NCI-H1694 treated with DMSO at 0.1 percent for 48 hours (cell line): ENCODE measurements around the gene UBE2N.
"Not testable (repeated sequence)": the region's sequence is repeated elsewhere in the genome, so short reads cannot be mapped to it uniquely, and the experiment has no call there.

Source experiments
- DNase-seq: peaks from one replicate; lab custom pipeline; 2025; lab: John Stamatoyannopoulos, UW

The UBE2N gene

GRCh38 chr12:93443576-93443975 is 1.8 kb upstream of the UBE2N start:
- DNase-seq, result no peak

- DNase-seq, result no peak
These were observed 929 bp upstream of the UBE2N start for GRCh38 chr12:93442411-93443340.

GRCh38 chr12:93441081-93441616 is 598 bp downstream of the UBE2N start:
- DNase-seq, result no peak

GRCh38 chr12:93440043-93440835 is 1.5 kb downstream of the UBE2N start:
- DNase-seq, result no peak

GRCh38 chr12:93438266-93439050 is 3.3 kb downstream of the UBE2N start:
- DNase-seq, result no peak

- no peak for DNase-seq
These were observed 7.4 kb downstream of the UBE2N start for GRCh38 chr12:93434256-93434865.

- not testable (repeated sequence) for DNase-seq
These were observed 9.7 kb downstream of the UBE2N start for GRCh38 chr12:93432031-93432430.

GRCh38 chr12:93430280-93430679 is 11.5 kb downstream of the UBE2N start:
- no peak for DNase-seq

GRCh38 chr12:93429852-93430251 is 11.9 kb downstream of the UBE2N start:
- no peak for DNase-seq

GRCh38 chr12:93429448-93429847 is 12.3 kb downstream of the UBE2N start:
- DNase-seq, result no peak

GRCh38 chr12:93427779-93428564 is 13.8 kb downstream of the UBE2N start:
- no peak for DNase-seq

- no peak for DNase-seq
These were observed 15.3 kb downstream of the UBE2N start for GRCh38 chr12:93426412-93426805.

GRCh38 chr12:93425736-93426411 is 15.9 kb downstream of the UBE2N start:
- no peak for DNase-seq

GRCh38 chr12:93422050-93422449 is 19.7 kb downstream of the UBE2N start:
- DNase-seq, result no peak

- peak; percentile 58 for DNase-seq
These were observed 22.2 kb downstream of the UBE2N start for GRCh38 chr12:93419388-93420034.

- DNase-seq, result no peak
These were observed 23.7 kb downstream of the UBE2N start for GRCh38 chr12:93417967-93418480.

- no peak for DNase-seq
These were observed 25.9 kb downstream of the UBE2N start for GRCh38 chr12:93415723-93416464.

- DNase-seq, result no peak
These were observed 28.7 kb downstream of the UBE2N start for GRCh38 chr12:93413064-93413463.

- not testable (repeated sequence) for DNase-seq
These were observed 29.4 kb downstream of the UBE2N start for GRCh38 chr12:93412396-93412795.
